ENCODE measurements around the gene ZNF606. TPM values are rescaled to one million over a fixed set of nuclear protein-coding genes. Genes with fewer than 3 reads are reported as not detected.

Gene ZNF606
- total and polyA plus RNA-seq, 2 donors (not counting 3 experiments of a cell fraction or from before 2014, with no cell fraction given), result 4.6 to 10.8 TPM

DNA sequence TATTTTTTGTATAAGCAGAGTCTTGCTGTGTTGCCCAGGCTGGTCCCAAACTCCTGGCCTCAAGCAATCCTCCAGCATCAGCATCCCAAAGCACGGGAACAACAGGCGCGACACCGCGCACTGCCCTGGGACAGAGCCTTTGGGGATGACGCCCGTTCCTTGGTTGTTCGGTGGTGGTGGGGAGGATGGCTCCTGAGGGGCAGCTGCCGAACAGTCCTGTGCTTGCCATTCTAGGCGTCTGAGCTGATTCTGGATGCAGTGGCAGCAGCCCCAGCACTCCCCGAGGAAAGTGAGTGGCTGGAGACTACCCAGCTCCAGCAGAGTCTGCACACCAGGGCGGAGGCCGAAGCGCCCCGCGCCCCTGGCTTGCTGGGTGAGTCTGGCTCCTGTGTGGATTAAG lies 49.6 kb upstream of the ZNF606 start:
- Histone ChIP-seq H3K4me2 (ENCODE audit: insufficient read depth, low read length) (no peak overlapping the region), H3K9me3 (replicated peaks; ENCODE audit: control insufficient read depth, insufficient read depth, low read length) (peaks cover 4% of the 10 kb centered on the region), H2AFZ (ENCODE audit: low read depth, low read length) (no peak overlapping the region), H3K79me2 (ENCODE audit: control insufficient read depth, insufficient read depth, low read length) (no peaks in the 10 kb centered on the region), H3K27me3 (ENCODE audit: control insufficient read depth in 2 of 2, insufficient read depth in 2 of 2, low read length in 2 of 2) (no peaks in the 10 kb centered on the region), H3K4me3 (replicated peaks in 1 of 3; ENCODE audit: insufficient read depth in 1 of 3, low read depth in 1 of 3, low read length in 3 of 3) (no peak overlapping the region), H4K20me1 (replicated peaks; ENCODE audit: control insufficient read depth, extremely low read depth, insufficient read depth, low read length) (no peaks in the 10 kb centered on the region), H3K36me3 (ENCODE audit: control insufficient read depth in 2 of 2, extremely low read depth in 1 of 2, insufficient read depth in 2 of 2, low read length in 2 of 2) (no peaks in the 10 kb centered on the region), H3K9me1 (replicated peaks; ENCODE audit: control insufficient read depth, extremely low read depth, insufficient read depth, low read length) (no peaks in the 10 kb centered on the region), H3K4me1 (ENCODE audit: control insufficient read depth, extremely low read depth, insufficient read depth, low read length) (no peaks in the 10 kb centered on the region), H3K9ac (replicated peaks; ENCODE audit: extremely low read depth, insufficient read depth, low read length) (no peak overlapping the region), H3K27ac (ENCODE audit: insufficient read depth, low read depth, low read length) (no peak overlapping the region)
- POLR2A ChIA-PET, result no interaction called here
- CTCF ChIA-PET, result no interaction called here
- no TSS peak for BruUV-seq (replicated peaks)
- DNase-seq (ENCODE audit: low read depth, low spot score) (no peak), FAIRE-seq (no peak)
- no peak for TF ChIP-seq FOS (IDR thresholded peaks at IDR 0.05; ENCODE audit: borderline replicate concordance, insufficient read depth, low read length)
- TF ChIP-seq, protein P1, sequence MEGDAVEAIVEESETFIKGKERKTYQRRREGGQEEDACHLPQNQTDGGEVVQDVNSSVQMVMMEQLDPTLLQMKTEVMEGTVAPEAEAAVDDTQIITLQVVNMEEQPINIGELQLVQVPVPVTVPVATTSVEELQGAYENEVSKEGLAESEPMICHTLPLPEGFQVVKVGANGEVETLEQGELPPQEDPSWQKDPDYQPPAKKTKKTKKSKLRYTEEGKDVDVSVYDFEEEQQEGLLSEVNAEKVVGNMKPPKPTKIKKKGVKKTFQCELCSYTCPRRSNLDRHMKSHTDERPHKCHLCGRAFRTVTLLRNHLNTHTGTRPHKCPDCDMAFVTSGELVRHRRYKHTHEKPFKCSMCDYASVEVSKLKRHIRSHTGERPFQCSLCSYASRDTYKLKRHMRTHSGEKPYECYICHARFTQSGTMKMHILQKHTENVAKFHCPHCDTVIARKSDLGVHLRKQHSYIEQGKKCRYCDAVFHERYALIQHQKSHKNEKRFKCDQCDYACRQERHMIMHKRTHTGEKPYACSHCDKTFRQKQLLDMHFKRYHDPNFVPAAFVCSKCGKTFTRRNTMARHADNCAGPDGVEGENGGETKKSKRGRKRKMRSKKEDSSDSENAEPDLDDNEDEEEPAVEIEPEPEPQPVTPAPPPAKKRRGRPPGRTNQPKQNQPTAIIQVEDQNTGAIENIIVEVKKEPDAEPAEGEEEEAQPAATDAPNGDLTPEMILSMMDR (IDR thresholded peaks at IDR 0.05; ENCODE audit: extremely low read depth in 1 of 2, insufficient read depth in 1 of 2, low read depth in 1 of 2, low read length in 2 of 2), result no peak
- intact Hi-C loops (cut with micrococcal nuclease), result no loop called here
- dilution Hi-C loops (cut with MboI; ENCODE audit: extremely low pct_ligation_motif_present, low sequenced_read_pairs), result no loop called here

GRCh38 chr19:58047672-58048071 lies 45.1 kb upstream of the ZNF606 start:
- no peaks in the 10 kb centered on the region for H4K20me1 ChIP-seq (replicated peaks; ENCODE audit: control insufficient read depth, extremely low read depth, insufficient read depth, low read length)
- FAIRE-seq, result no peak
- no peak overlapping the region for H3K4me2 ChIP-seq (ENCODE audit: insufficient read depth, low read length)
- peaks cover 9% of the 10 kb centered on the region for H3K9me3 ChIP-seq (replicated peaks; ENCODE audit: control insufficient read depth, insufficient read depth, low read length)
- TF ChIP-seq POLR2AphosphoS5 (IDR thresholded peaks at IDR 0.05; ENCODE audit: insufficient read depth, low read depth, low read length) (no peak), GATA2 (IDR thresholded peaks at IDR 0.05; ENCODE audit: insufficient read depth, insufficient read length, low read depth, low read length) (no peak), MYC (IDR thresholded peaks at IDR 0.05; ENCODE audit: low read depth, low read length) (no peak), FOS (IDR thresholded peaks at IDR 0.05; ENCODE audit: borderline replicate concordance, insufficient read depth, low read length) (no peak), MAX (IDR thresholded peaks at IDR 0.05; ENCODE audit: insufficient read depth, insufficient read length) (no peak), POLR2A (IDR thresholded peaks at IDR 0.05; ENCODE audit: low read depth, low read length) (no peak), EZH2 (IDR thresholded peaks at IDR 0.05; ENCODE audit: borderline replicate concordance, low read depth, low read length, severe bottlenecking) (no peak), JUN (IDR thresholded peaks at IDR 0.05; ENCODE audit: borderline replicate concordance, insufficient read depth, insufficient read length, low read depth) (no peak)
- TF ChIP-seq, protein P1 (IDR thresholded peaks at IDR 0.05; ENCODE audit: extremely low read depth in 1 of 2, insufficient read depth in 1 of 2, low read depth in 1 of 2, low read length in 2 of 2), result no peak
- no peak for DNase-seq (ENCODE audit: low read depth, low spot score)
- POLR2A ChIA-PET, result no interaction called here
- H3K36me3 ChIP-seq (ENCODE audit: control insufficient read depth in 2 of 2, extremely low read depth in 1 of 2, insufficient read depth in 2 of 2, low read length in 2 of 2), result no peaks in the 10 kb centered on the region
- intact Hi-C loops (cut with micrococcal nuclease), result no loop called here
- no peaks in the 10 kb centered on the region for H3K79me2 ChIP-seq (ENCODE audit: control insufficient read depth, insufficient read depth, low read length)
- BruUV-seq (replicated peaks), result no TSS peak
- H3K4me1 ChIP-seq (ENCODE audit: control insufficient read depth, extremely low read depth, insufficient read depth, low read length), result no peaks in the 10 kb centered on the region
- H3K9ac ChIP-seq (replicated peaks; ENCODE audit: extremely low read depth, insufficient read depth, low read length), result no peak overlapping the region
- no peak overlapping the region for H3K4me3 ChIP-seq (replicated peaks in 1 of 3; ENCODE audit: insufficient read depth in 1 of 3, low read depth in 1 of 3, low read length in 3 of 3)
- dilution Hi-C loops (cut with MboI; ENCODE audit: extremely low pct_ligation_motif_present, low sequenced_read_pairs), result no loop called here
- H3K27ac ChIP-seq (ENCODE audit: insufficient read depth, low read depth, low read length), result no peak overlapping the region
- H2AFZ ChIP-seq (ENCODE audit: low read depth, low read length), result no peak overlapping the region
- H3K27me3 ChIP-seq (ENCODE audit: control insufficient read depth in 2 of 2, insufficient read depth in 2 of 2, low read length in 2 of 2), result no peaks in the 10 kb centered on the region
- no peaks in the 10 kb centered on the region for H3K9me1 ChIP-seq (replicated peaks; ENCODE audit: control insufficient read depth, extremely low read depth, insufficient read depth, low read length)
- CTCF ChIA-PET, result no interaction called here
